ENCODE data around the gene NSMCE3. TPM values are rescaled to one million over a fixed set of nuclear protein-coding genes. Genes with fewer than 3 reads are reported as not detected.

NSMCE3 gene
- total RNA-seq, 1 donor from 2014 or later: 21.6 TPM

DNA sequence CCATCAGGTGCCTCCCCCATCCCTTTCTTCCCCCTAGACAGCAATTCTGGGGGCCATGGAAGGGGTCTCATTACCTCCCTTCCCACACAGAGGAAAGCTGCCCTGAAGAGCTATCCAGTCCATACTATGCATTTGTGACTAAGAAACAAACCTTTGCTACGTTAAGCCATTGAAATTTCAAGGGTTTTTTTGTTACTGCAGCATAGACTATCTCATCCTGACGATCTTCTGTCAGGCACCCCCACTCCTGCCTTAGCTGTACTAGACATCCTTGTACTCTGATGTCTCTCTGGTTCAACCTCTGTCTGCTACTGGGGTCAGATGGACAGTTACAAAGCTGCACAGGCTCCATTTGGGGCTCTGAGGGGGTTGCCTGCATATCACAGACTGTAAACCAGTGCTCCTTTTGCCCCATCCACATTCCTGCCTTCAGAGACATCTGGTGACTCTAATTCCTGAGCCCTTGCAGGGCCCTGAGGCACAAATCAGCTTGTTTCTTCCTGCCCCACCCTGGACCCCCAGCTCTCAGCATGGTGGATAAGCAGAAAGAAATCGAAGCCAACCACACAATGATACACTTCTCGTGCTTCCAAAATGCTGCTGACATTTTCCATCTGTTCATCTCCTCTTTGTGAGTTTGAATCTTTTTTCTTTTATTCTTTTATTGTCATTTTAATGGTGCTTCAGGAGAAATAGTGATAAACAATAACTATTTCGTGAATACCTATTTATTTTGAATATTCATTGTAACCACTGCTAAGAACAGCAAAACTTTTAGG is 21.6 kb upstream of the NSMCE3 start:
- H3K36me3 ChIP-seq: no peaks in the 10 kb centered on the region
- intact Hi-C loops (cut with DNase I): no loop called here
- H3K27me3 ChIP-seq: no peaks in the 10 kb centered on the region
- no peaks in the 10 kb centered on the region for H3K4me1 ChIP-seq
- no peak overlapping the region for H3K27ac ChIP-seq
- no peak overlapping the region for H3K4me3 ChIP-seq
- TF ChIP-seq, protein P1, sequence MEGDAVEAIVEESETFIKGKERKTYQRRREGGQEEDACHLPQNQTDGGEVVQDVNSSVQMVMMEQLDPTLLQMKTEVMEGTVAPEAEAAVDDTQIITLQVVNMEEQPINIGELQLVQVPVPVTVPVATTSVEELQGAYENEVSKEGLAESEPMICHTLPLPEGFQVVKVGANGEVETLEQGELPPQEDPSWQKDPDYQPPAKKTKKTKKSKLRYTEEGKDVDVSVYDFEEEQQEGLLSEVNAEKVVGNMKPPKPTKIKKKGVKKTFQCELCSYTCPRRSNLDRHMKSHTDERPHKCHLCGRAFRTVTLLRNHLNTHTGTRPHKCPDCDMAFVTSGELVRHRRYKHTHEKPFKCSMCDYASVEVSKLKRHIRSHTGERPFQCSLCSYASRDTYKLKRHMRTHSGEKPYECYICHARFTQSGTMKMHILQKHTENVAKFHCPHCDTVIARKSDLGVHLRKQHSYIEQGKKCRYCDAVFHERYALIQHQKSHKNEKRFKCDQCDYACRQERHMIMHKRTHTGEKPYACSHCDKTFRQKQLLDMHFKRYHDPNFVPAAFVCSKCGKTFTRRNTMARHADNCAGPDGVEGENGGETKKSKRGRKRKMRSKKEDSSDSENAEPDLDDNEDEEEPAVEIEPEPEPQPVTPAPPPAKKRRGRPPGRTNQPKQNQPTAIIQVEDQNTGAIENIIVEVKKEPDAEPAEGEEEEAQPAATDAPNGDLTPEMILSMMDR (IDR thresholded peaks at IDR 0.05): no peak
- DNase-seq (ENCODE audit: low spot score in 2 of 2): no peak
- no peaks in the 10 kb centered on the region for H3K9me3 ChIP-seq

DNA sequence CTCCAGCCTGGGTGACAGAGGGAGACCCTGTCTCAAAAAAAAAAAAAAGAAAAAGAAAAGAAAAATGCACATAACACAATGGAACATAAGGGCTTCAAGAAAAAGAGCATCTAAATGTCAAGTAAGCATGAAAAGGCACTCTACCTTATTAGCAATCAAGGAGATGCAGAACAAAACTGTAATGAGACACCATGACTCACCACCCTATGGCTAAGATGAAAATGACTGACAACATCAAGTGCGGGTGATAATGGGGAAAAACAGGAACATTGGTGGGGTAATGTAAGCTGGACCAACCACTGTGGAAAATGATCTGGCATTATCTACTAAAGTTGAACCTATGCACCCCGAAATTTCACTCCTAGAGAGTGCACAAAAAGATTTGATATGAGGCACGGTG is 19.6 kb upstream of the NSMCE3 start:
- no peaks in the 10 kb centered on the region for H3K9me3 ChIP-seq
- H3K4me3 ChIP-seq: no peak overlapping the region
- TF ChIP-seq, protein P1 (IDR thresholded peaks at IDR 0.05): no peak
- intact Hi-C loops (cut with DNase I): no loop called here
- H3K27me3 ChIP-seq: no peaks in the 10 kb centered on the region
- DNase-seq (ENCODE audit: low spot score in 2 of 2): no peak
- H3K4me1 ChIP-seq: no peaks in the 10 kb centered on the region
- H3K36me3 ChIP-seq: no peaks in the 10 kb centered on the region
- no peak overlapping the region for H3K27ac ChIP-seq

DNA sequence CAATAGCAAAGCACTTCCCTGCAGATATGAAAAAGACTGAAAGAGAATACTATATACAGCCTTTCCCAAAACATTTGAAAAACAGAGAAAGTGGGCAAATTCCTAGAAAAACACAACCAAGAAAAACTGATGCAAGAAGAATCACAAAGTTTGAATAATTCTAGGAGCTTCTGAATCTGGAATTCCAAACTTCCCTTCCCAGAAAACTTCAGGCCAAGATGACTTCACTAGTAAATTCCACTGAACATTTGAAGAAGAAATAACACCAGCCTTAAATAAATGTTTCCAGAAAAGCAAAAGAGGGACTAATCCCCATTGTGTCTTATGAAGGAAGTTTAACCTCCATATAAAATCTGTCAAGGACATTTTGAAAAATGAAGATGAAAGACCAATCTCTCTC is 15.8 kb upstream of the NSMCE3 start:
- no peaks in the 10 kb centered on the region for H3K9me3 ChIP-seq
- H3K36me3 ChIP-seq: no peaks in the 10 kb centered on the region
- no peak overlapping the region for H3K27ac ChIP-seq
- no peak overlapping the region for H3K4me3 ChIP-seq
- DNase-seq (ENCODE audit: low spot score in 2 of 2): no peak
- TF ChIP-seq, protein P1 (IDR thresholded peaks at IDR 0.05): no peak
- intact Hi-C loops (cut with DNase I): no loop called here
- H3K27me3 ChIP-seq: no peaks in the 10 kb centered on the region
- H3K4me1 ChIP-seq: no peaks in the 10 kb centered on the region

DNA sequence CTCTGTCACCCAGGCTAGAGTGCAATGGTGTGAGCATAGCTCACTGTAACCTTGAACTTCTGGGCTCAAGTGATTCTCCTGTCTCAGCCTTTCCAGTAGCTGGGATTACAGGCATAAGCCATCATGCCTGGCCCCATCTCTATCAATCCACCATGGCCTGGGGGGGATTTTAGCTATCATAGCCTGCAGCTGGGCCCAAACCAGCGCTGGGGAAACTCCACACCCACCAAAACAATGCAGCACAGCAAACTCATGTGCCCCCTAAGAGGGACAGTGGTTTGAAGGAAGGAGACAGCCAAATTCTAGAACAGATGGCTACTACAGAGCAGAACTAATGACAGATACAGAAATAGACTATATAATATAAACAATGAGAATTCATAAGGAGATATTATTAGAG is 13.8 kb upstream of the NSMCE3 start:
- Histone ChIP-seq H3K9me3 (no peaks in the 10 kb centered on the region), H3K4me3 (no peak overlapping the region), H3K36me3 (no peaks in the 10 kb centered on the region), H3K27me3 (no peaks in the 10 kb centered on the region), H3K4me1 (no peaks in the 10 kb centered on the region), H3K27ac (no peak overlapping the region)
- intact Hi-C loops (cut with DNase I): no loop called here
- DNase-seq (ENCODE audit: low spot score in 2 of 2): no peak
- TF ChIP-seq, protein P1 (IDR thresholded peaks at IDR 0.05): no peak

DNA sequence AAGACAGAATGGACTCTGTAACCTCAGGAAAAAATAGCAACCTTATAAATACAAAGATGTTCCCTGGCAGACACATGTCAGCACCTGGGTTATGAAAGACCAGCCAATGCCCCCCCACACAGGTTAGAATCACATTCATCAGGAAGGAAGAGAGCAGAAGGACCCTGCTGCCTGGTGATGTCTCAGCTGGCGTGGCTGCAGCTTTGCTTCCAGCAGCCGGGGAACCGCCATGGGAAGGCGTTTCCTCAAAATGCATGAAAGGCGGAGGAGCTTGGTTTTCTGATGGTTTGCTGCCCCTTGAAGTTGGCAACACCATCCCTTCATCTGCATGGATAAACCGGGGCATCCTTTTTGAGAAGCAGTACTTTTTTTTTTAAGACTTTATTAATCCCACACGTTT is 10.9 kb upstream of the NSMCE3 start:
- Histone ChIP-seq H3K4me3 (no peak overlapping the region), H3K36me3 (no peaks in the 10 kb centered on the region), H3K27ac (no peak overlapping the region), H3K4me1 (no peaks in the 10 kb centered on the region), H3K27me3 (no peaks in the 10 kb centered on the region), H3K9me3 (no peaks in the 10 kb centered on the region)
- TF ChIP-seq, protein P1 (IDR thresholded peaks at IDR 0.05): no peak
- DNase-seq (ENCODE audit: low spot score in 2 of 2): no peak
- intact Hi-C loops (cut with DNase I): no loop called here
